Stimulated activated CD8-positive, alpha-beta memory T cell treated with anti-CD3 and anti-CD28 coated beads, Interleukin-12 subunit alpha, Interleukin-12 subunit beta, amount 100 ng/mL, for 24 hours (primary cell): ENCODE measurements around the gene NHLH2.
A peak's percentile ranks its signal among the peaks of the same experiment; 100 is the strongest.

Source experiments
- DNase-seq: peaks from one replicate; pipeline ENCODE4 v3.0.0-alpha.2; 2020; ENCODE audit errors: extremely low read depth

Gene NHLH2

DNA sequence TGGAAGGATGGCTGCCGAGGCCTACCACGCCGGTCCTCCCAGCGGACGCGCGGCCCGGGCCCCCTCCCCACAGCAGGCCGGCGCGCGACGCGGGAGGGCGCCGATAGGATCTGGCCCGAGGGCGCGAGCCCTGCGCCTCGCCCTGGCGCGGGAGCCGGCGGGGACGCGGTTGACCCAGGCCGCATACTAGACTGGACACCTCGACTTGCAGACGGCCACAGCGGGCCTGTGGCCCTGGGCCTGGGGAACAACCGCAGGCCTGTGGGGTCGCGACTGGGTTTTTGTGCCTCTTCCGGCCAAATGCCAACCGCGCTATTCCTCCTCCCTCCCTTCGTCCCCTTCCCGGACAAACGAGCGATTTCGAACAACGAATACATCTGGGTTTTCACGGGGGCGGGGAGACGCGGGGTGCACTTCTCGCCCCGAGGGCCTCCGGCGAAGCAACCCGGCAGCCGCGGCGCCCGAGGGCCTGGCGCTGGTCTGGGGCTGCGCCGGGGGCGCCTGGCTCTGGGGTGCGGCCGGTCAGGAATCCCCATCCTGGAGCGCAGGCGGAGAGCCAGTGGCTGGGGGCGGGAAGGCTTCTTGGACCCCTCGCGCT, 2.4 kb downstream of the NHLH2 start:
- DNase-seq = no peak

DNA sequence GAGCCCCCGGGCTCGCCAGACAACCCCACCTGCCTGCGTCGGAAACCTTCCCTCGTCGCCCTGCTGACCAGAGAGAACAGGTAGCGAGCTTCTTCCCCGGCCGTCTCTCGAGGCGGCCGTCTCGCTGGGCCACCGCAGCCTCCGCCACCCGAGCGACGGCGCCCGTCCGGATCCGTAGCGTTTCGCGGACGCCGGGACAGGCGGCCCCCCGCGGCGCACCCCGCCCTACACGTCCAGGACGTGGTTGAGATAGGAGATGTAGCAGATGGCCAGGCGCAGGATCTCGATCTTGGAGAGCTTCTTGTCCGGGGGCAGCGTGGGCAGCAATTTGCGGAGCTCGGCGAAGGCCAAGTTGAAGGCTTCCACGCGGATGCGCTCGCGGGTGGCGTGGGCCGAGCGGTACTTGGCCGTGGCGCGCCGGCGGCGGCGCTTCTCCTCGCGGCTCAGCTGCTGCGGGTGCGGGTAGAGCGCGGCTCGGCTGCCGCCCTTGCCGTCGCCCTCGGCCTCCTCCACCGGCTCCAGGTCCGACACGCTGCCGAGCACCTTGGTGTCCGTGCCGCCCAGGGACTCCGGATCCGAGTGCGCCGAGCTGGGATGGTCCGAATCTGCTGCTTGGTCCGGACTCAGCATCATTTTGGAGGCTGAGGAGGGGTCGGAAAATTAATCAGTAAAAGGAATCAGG, 3.0 kb downstream of the NHLH2 start:
- DNase-seq = no peak

DNA sequence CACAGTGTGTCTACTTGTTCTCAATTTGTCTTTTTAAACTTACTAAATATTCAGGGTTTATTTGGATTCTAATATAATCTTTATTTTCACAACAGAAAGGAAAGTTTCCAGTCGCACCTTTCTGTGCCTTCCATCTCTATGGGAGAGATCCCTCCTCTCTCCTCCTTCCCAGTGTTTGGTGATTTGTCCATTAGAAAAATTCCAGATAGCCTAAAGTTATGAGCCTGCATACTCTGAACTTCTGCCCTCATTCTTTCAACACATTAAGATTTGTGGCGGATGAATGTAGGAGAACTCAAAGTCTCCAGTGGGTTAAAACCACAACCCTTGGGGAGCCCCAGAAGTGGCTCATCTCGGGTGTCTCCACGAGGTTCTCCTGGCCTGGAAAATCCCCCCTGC, 3.6 kb downstream of the NHLH2 start:
- no peak for DNase-seq

DNA sequence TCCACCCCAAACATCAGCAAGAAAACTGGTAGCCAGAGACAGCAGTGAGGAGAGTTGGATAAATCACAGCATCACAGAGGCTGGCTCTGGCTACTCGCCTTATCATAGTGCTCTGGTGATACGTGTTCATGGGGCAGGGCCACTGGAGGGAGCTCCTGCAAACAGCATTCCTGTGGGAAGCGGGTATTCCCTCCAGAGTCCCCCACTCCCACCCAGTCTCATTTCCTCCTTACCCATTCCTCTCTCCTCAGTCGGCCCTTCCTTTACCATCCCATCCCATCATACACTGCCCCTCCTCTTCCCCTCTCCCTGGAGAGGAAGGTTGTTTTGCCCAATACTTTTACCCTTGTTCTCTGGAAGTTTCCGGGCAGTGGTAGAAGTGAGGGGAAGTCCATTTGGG, 7.1 kb downstream of the NHLH2 start:
- no peak for DNase-seq

DNA sequence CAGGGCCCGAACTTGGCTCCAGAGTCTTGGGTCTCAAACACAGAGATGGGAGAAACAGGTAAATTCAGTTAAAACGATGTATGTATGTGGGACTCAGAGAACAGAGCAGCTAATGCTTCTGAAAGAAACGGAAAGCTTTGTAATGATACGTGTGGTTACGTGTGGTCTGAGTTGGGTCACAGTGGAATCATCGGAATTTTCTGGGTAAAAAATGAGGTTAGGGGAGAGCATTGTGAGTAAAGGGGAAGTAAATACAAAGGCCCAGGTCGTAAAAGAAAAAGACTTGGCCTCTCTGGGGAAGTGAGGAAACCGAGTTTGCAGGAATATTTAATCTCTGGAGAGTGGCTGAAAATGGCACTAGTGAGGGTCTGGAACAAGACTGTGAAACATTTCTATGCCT, 8.3 kb downstream of the NHLH2 start:
- DNase-seq = no peak

DNA sequence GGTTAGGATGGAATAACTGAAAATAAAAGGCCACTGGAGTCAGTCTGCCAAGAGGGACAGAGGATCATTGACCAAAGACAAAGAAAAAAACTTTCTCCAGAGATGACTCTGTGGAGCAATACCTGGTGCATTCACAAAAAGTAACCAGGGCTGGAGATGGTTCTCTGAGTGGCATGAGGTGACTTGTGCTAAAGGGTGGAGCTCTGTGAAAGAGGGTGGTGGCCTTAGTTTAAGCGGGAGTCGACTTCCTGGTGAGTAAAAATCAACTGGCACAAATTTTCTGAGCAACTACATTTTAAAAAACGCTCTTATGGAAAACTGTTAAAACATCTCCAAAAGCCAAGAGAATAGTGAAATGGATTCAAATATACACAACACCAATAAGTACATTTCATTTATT, 10.0 kb downstream of the NHLH2 start:
- DNase-seq = no peak

DNA sequence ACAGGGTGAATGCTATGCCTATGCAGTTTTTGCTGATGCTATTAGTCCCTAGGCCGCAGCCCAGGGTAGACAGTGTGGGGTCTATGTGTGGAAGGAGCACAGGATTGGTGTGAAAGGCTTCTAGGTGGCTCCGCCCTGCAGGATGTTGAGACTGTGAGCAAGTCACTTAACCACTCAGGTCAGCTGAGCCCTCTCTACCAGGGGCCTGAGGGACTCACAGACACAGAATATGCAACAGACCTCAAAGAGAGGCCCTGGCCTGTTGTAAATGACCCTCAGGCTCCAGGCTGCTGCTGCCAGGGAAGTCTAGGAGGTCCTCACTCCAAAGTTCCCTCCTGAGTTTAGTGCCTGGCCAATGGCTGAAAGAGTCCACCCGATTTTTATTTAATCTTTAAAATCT, 11.0 kb downstream of the NHLH2 start:
- no peak for DNase-seq

DNA sequence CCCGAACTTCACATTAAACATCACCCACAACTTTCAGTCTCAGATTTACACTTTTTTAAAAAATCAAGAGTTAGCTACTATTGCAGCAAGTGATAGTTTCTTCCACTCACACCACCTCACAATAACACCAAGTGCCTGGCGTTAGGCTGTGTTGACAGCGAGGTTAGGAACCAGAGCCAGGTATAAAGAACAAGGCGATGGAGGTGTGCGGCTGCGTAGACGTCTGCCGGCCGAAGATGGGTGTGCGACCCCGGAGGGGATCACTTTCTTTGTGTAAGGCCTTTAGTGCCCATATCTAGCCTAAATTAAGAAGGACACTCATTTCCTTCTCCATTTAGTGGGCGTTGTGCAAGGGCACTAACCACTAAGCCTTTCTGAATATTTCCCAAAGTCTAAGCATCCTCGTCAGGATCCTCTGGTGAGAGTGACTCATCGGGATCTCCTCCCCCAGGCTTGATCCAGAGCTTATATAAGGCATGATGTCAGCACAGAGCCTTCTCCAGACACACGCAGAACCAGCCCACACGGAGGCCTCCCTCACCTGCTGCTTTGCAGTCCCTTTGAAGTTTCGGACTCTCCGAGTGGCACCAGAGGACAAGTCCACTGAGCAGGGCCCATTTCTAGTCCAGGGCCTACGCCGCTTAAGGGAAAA, 11.8 kb downstream of the NHLH2 start:
- no peak for DNase-seq

DNA sequence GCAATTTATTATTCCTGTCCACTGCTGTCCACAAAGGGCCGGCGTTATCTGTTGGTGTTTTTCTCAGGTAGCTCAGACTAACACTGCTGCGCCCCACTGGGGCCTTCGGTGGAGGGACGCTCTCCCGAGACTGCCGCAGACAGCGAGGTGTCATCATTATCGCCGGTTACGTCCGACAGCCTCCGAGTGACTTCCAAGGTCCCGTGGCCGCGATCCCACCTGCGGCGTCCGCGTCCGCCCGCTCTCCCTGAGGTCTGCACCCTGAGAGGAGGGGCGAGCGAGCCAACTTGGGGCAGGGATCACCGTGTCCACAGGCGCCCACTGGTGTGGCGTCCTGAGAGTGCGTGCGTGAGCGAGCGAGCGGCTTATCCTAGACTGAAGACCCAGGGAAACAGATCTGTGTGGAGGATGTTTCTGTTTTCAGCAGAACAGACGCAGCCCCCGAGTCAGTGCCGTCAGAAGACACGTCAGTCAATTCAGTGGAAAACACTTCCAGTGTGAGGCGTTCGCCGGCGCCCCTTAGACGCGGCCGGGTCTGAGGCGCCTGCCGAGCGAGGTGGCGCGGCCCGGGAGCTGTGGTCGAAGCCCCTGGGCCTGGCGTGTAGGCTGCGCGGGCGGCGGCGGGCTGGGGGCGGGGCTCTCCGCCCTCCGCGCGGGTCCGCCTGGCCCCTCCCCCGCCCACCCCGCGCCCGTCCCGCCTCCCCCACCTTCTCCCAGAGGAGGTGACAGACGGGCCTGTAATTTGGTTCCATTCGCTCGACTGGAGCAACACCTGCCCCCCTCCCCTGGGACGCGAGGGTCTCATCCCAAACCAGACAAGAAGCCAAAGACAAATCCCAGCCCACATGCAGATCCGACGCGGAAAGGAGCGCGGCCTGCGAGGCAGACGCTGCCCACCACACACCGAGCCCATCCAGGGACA, 12.6 kb downstream of the NHLH2 start:
- DNase-seq = no peak

DNA sequence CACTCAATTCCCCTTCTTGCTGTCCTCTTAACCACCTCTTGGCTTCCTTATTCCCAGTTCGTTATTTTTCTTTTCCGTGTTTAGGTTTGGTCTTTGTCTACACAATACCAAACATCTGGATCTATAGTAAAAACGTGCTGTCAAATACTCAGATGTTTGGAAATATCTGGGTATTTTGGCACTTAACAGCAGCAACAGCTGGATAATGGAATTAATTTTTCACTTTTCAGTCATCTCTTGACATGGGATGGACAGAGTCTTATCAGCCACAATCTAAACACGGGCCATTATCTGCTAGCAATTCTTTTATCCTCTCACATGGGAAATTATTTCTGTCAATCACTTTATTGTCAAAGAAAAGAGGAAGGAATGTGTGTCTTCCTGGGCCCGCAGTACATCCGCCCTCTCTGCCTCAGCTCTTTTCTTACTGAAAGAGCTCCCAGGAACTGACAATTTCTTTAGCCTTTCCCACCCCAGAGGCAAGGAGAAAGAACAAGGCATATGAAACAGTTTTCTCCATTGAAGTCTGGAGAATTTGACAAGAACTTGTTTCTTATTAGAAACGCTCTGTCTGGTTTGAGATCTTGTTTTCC, 13.4 kb downstream of the NHLH2 start:
- no peak for DNase-seq

DNA sequence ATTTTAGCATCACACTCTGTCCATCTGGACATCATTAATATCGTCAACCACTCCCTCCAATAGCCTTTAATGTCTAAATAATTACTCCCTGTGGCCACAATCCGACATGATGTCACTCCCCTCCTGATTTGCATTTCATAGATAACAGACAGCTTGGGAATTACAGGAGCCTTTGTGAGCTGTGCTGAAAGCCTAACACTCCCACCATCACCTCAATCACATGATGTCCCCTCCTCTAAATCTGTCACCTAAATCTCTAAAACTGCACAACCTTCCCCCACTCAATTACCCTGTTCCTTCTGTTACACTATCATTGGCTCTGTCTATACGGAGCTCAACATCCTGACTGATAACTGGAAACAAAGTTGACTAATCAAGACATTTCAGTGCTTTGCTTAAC, 14.3 kb downstream of the NHLH2 start:
- no peak for DNase-seq

DNA sequence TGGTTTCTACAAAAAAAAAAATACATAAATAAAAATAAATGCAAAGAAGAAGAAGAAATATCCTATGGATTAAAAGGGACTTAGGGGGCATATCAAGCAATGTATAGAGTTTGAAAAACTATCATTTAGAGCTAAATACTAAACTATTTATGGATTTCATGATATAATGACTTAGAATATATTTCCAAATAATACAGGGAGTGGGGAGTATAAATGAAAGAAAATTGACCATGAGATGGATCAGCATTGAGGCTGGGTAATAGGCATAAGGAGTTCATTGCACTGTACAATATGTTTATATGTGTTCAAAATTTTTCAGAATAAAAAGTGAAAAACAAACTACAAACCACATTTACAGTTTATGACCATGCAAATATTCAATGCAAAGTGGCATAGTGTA, 18.8 kb downstream of the NHLH2 start:
- DNase-seq = no peak

DNA sequence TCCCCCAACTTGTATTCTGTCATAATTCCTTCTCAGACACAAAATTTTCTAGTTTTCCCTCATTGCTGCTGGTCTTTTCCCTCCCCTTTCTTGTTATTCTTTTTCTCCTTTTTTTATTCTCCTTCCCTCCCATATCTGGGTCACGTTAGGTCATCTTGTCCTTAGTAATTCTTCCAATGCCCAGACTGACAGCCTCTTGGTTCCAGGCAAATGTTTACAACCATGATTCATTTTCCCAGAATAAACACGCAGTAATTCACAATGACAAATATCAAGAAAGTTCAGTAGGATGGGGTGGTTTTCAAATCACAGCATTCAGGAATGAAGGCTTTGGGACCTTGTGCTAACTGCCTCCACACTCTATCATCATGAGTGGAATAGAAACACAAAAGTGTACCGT, 25.2 kb downstream of the NHLH2 start:
- no peak for DNase-seq

DNA sequence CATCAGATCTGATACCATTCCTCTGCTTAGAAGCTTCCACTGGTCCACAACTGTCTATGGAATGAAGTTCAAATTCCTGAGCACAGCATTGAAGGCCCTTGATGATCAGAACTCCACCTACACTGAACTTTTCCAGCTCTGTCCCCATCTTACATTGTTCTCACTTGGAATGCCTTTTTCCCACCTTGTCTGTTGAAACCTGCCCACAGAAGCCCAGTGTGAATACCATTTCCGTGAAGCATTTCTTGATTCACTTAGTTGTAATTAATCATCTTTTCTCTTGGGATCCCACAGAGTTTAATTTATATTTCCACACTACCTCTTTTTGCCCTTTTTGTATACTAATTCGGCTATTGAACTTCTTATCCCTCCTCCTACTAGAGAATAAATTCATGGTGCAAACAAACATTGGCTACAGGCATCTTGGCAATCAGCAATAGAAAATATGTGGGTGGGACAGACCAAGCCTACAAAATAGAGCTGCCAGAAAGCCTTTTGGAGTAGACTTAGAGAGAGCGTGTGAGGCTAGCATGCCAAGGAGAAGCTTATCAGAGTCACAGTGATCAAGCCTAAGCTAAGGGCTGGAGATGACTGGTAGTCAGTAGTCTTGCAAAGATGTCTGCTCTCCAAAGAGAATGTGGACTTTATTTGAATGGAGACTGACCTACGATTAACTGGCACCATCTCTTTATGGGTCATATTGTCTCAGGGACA, 26.1 kb downstream of the NHLH2 start:
- DNase-seq = no peak

DNA sequence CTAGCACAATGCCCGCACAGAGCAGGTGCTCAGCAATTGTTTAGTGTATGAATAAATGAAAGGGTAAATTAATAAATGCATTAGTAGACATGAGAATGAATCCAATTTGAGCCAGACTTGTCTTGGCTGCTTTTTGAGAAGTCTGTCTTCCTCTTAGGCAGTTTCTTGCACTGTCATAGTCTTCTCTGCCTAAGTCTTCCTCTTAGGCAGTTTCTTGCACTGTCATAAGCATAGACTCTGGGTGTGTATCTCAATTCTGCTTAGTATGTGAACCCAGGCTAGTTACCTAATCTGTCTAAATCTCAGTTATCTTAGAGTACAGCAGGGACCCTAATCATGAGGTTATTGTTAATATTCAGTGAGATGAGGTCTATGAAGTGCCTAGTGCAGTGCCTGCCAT, 27.2 kb downstream of the NHLH2 start:
- DNase-seq = no peak

DNA sequence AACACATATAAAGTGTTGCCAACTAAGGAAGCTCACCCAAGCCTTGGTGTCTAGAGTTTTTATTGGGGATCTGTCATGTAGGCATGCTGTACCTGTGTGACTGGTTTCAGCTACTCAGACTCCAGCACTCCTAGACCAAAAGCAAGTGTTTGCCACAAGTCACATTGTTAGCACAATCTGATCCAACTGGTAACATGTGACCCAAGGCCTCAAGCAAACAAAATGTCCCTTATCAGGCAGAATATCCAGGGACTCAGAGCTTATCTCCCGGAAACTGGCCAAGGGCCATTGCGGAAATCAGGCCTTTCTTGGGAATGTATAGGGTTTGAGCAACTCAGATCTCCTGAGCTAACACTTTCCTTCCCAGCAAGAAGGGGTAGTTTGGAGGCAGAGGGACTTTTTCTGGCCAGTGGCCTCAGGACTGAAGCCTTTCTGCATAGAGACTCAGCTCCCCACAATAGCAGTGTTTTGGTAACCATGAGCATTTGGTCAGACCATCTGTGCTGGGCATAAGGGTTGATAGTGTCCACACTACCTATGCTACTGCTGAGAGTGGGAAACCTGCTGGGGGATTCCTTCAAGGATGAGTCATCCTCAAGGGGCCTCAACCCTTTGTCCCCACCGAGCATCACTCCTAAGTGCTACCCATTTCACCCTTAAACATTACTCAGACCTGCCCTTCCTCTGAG, 29.6 kb downstream of the NHLH2 start:
- DNase-seq = no peak

DNA sequence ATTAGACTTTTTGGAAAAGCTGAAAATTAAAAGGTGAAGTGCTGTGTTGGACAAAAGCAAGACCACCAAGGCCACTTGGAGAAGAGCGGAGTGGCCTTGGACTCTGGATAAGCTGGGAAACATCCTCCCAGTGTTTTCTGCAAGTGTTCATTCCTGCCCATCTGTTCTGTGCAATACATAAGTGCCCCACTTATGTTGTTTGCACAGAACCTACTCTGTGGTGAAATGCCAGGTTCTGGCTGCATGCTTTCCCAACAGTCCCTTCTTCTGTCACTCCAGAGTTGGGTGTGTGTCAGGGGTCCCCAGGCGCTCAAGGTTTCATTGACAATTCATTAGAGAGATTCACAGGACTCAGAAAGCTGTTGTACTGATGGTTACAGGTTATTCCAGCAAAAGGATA, 30.3 kb downstream of the NHLH2 start:
- DNase-seq = no peak

DNA sequence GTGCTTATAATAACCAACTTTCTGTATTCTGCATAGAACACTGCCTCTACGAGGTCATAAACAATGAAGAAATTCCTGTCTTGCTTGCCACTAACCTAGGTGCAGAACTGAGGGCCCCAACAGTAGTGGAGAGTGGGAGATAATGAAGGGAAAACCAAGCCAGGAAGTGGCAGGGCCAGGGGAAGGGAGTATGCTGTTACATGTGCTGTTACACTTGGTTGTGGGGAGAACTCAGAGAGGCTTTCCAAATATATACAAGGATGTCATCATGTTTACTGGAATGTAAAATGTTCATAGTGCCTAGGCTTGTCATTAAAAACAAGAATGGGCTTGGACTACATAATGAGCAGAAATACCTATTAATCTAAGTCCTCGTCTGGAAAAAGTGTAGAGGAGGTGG, 31.1 kb downstream of the NHLH2 start:
- DNase-seq = no peak

DNA sequence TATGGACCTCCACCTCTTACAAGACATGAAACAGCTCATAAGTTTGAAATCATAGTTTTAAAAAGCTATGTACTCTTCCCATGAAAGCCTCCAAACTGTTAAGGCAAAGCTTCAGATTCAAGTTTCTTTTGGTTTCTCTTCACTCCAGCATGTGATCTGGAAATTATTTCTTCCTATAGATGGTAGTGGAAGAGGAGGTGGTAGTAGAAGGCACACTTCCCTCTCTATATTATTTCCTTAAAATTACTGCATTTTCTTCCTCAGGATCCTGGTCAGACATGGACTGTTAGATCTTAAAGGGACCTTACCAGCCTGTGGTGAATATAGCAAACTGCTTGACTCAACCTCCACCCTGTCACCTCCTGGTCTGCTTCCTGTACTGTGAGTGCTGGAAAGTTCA, 31.9 kb downstream of the NHLH2 start:
- DNase-seq = no peak

DNA sequence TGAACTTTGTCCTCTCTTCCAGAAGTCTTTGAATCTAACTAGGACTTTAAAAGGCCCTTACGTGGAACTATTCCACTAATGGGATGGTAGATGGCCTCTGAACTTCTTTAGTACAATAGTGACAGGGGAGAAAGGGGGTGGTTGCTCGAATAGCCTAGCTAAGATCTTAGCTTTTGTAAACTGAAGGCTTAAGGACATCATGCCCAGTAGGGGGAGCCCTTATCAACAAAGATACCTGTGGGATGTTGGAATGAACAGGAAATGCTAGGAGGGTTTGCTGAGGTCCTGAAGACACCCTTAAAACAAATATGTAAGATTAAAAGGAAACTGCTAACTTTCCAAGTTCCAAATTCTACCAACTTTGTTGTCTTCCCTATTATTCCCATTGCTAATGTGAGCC, 33.2 kb downstream of the NHLH2 start:
- DNase-seq = peak; percentile 3

DNA sequence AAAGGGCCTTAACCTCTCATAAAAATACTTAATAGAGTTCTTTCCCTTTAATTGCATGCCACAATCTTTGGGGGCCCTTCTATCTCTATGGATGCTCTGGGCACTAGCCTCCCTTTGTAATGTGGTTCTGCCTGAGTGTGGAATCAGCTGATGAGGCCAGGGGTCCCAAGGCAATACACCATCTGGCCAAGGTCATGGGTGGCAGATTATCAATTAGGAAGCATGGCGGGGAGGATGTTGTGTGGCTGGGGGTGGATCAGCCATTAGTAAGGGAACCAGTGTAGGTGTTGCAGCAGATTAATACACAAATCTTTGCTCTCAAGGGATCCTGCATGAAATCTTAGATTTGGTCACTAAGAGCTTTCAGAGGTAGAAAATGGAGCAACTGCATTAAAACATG, 35.3 kb downstream of the NHLH2 start:
- DNase-seq = no peak
